ENCODE results near the gene SNX14. TPM values are rescaled to one million over a fixed set of nuclear protein-coding genes. Genes with fewer than 3 reads are reported as not detected.

The SNX14 gene
- total and polyA plus RNA-seq, 10 donors = 63.8 to 170 (median 88.9) TPM

GRCh38 chr6:85494547-85495536 lies 98.8 kb downstream of the SNX14 start:
- intact Hi-C loops (cut with DNase I; ENCODE audit: low total_unique reads) = no loop called here
- H3K27ac ChIP-seq = no peak overlapping the region
- no peak for DNase-seq
- H3K36me3 ChIP-seq = no peaks in the 10 kb centered on the region
- peaks cover 0 to 19% (median 12%) of the 10 kb centered on the region in 8 donors for H3K9me3 ChIP-seq
- TF ChIP-seq CTCF (IDR thresholded peaks at IDR 0.05 in 8 of 11, conservative IDR thresholded peaks at IDR 0.05 in 3 of 11) (no peak), POLR2AphosphoS5 (IDR thresholded peaks at IDR 0.05) (no peak), POLR2A (IDR thresholded peaks at IDR 0.05) (no peak)
- 67 to 75% (median 69%) methylated on average over 5 of the region's 5 CpGs for WGBS, 5 donors
- H3K27me3 ChIP-seq (replicated peaks in 1 of 7) = no peaks in the 10 kb centered on the region
- no peak overlapping the region for H3K4me3 ChIP-seq
- H3K4me1 ChIP-seq = peaks cover 0 to 7% (median 0%) of the 10 kb centered on the region in 6 donors

GRCh38 chr6:85493389-85493788 lies 100.3 kb downstream of the SNX14 start:
- peaks cover 0 to 7% (median 0%) of the 10 kb centered on the region in 6 donors for H3K4me1 ChIP-seq
- no peaks in the 10 kb centered on the region for H3K27me3 ChIP-seq (replicated peaks in 1 of 7)
- intact Hi-C loops (cut with DNase I; ENCODE audit: low total_unique reads) = no loop called here
- H3K36me3 ChIP-seq = no peaks in the 10 kb centered on the region
- peaks cover 0 to 19% (median 12%) of the 10 kb centered on the region in 8 donors for H3K9me3 ChIP-seq
- H3K4me3 ChIP-seq = no peak overlapping the region
- TF ChIP-seq POLR2A (IDR thresholded peaks at IDR 0.05) (no peak), POLR2AphosphoS5 (IDR thresholded peaks at IDR 0.05) (no peak)
- WGBS, 5 donors = 47 to 88% (median 66%) methylated on average over 1 of the region's 1 CpG
- peak overlapping the region in 1 of 8 donors; percentile 5 for H3K27ac ChIP-seq
- no peak for DNase-seq

- Histone ChIP-seq H3K27ac (no peak overlapping the region), H3K4me1 (peaks cover 0 to 7% (median 0%) of the 10 kb centered on the region in 6 donors), H3K27me3 (replicated peaks in 1 of 7) (no peaks in the 10 kb centered on the region), H3K9me3 (no peaks in the 10 kb centered on the region), H3K36me3 (peaks cover 0 to 3% (median 0%) of the 10 kb centered on the region in 6 donors), H3K4me3 (no peak overlapping the region)
- peak in 1 of 3 donors; percentile 13 for TF ChIP-seq POLR2AphosphoS5 (IDR thresholded peaks at IDR 0.05)
- no peak for TF ChIP-seq CTCF (IDR thresholded peaks at IDR 0.05 in 8 of 11, conservative IDR thresholded peaks at IDR 0.05 in 3 of 11)
- WGBS, 5 donors = 78 to 86% (median 81%) methylated on average over 6 of the region's 6 CpGs
- DNase-seq = no peak
- intact Hi-C loops (cut with DNase I; ENCODE audit: low total_unique reads) = no loop called here
Observed at GRCh38 chr6:85490516-85491248, 103.0 kb downstream of the SNX14 start.

- 90 to 96% (median 94%) methylated on average over 5 of the region's 5 CpGs for WGBS, 5 donors
- intact Hi-C loops (cut with DNase I; ENCODE audit: low total_unique reads) = loop anchor here (5.0 kb wide), 1 partner anchor 128 kb away; no protein-coding TSS in a partner anchor
- Histone ChIP-seq H3K27ac (no peak overlapping the region), H3K4me3 (no peak overlapping the region), H3K27me3 (replicated peaks in 1 of 7) (no peaks in the 10 kb centered on the region), H3K36me3 (peaks cover 0 to 3% (median 0%) of the 10 kb centered on the region in 6 donors), H3K4me1 (peaks cover 0 to 12% (median 5%) of the 10 kb centered on the region in 6 donors), H3K9me3 (no peaks in the 10 kb centered on the region)
- no peak for TF ChIP-seq POLR2AphosphoS5 (IDR thresholded peaks at IDR 0.05)
- no peak for TF ChIP-seq CTCF (IDR thresholded peaks at IDR 0.05 in 8 of 11, conservative IDR thresholded peaks at IDR 0.05 in 3 of 11)
- no peak for TF ChIP-seq POLR2A (IDR thresholded peaks at IDR 0.05)
- DNase-seq = no peak
Observed at GRCh38 chr6:85484948-85485347, 108.7 kb downstream of the SNX14 start.
